ENCODE data around the gene DERL3.

- TF ChIP-seq POLR2A (IDR thresholded peaks at IDR 0.05) (no peak), CTCF (IDR thresholded peaks at IDR 0.05) (no peak)
Observed at GRCh38 chr22:23806837-23807236, 32.0 kb downstream of the DERL3 start.

All from transverse colon (tissue), 3 donors.